Activated B cell treated with CpG ODN at 0.5 μM for 24 hours (primary cell): Measurements from ENCODE around the gene CYGB. TPM values are rescaled to one million over a fixed set of nuclear protein-coding genes. Genes with fewer than 3 reads are reported as not detected.

Experiments used
- ATAC-seq: fragments of 200-7000 bp; cut with Tn5 transposase; one replicate; pipeline ENCODE4 v1.10.0; 2021; ENCODE audit warnings: low read depth, mild to moderate bottlenecking, moderate library complexity
- CTCF ChIA-PET: fragments of 350-600 bp; sonication (Branson Sonifier 250); formaldehyde crosslinking; loops from one replicate; lab custom pipeline; 2021; ENCODE audit warnings: antibody characterized with exemption; lab: Charles Lee
- POLR2A ChIA-PET: fragments of 350-600 bp; sonication (Branson Sonifier 250); formaldehyde crosslinking; loops from one replicate; lab custom pipeline; 2021; ENCODE audit warnings: antibody characterized with exemption; lab: Charles Lee
- DNase-seq: peaks from one replicate; pipeline ENCODE4 v3.0.0; 2022
- H3K27ac Mint-ChIP-seq: one replicate; pipeline ENCODE4 v1.8.0; 2020; ENCODE audit warnings: mixed read lengths
- H3K27me3 Mint-ChIP-seq: one replicate; pipeline ENCODE4 v1.8.0; 2021; ENCODE audit warnings: mixed read lengths
- H3K36me3 Mint-ChIP-seq: one replicate; pipeline ENCODE4 v1.8.0; 2021; ENCODE audit warnings: low read depth, mixed read lengths
- H3K4me1 Mint-ChIP-seq: one replicate; pipeline ENCODE4 v1.8.0; 2021; ENCODE audit warnings: mixed read lengths
- H3K4me3 Mint-ChIP-seq: one replicate; pipeline ENCODE4 v1.8.0; 2020; ENCODE audit warnings: mild to moderate bottlenecking, mixed read lengths
- H3K9me3 Mint-ChIP-seq: one replicate; pipeline ENCODE4 v1.8.0; 2020; ENCODE audit warnings: mixed read lengths
- intact Hi-C: fragments of 100-400 bp; cut with micrococcal nuclease; formaldehyde crosslinking; loops from one replicate; pipeline ENCODE4 v1.15.1; 2024
- total RNA-seq: library from RNA; stranded (reverse); gene quantifications from 2 replicates; pipeline ENCODE4 v1.2.3, GENCODE V29; 2022
- TF ChIP-seq, protein P1 (sequence below): fragments of 200-600 bp; IDR thresholded peaks from one replicate; pipeline ENCODE4 v1.8.0; 2022; ENCODE audit warnings: antibody characterized with exemption, mild to moderate bottlenecking

Gene CYGB
- total RNA-seq, 1 donor from 2014 or later: 0.49 TPM

DNA sequence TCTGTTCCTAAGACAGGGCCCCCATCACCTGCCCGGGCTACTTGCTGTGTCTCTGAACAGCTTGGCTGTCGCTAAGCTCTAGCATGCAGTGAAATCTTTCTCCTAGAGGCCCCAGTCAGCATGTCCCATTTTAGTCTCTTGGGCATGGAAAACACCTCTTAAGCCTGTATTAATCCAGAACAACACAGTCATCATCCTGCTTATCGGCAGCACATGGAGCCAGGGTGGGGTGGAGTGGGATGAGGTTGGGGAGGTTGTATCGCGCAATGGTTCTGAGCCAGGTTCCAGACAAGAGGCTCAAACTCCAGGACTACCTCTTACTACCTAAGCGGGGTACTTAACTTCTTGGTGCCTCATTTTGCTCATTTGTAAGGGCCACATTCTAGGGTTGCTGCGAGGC, 40.4 kb upstream of the CYGB start:
- Mint-ChIP-seq H3K4me3 (no peak overlapping the region), H3K27ac (no peak overlapping the region), H3K27me3 (peaks cover 5% of the 10 kb centered on the region), H3K36me3 (no peaks in the 10 kb centered on the region), H3K4me1 (peaks cover 4% of the 10 kb centered on the region), H3K9me3 (no peaks in the 10 kb centered on the region)
- TF ChIP-seq, protein P1, sequence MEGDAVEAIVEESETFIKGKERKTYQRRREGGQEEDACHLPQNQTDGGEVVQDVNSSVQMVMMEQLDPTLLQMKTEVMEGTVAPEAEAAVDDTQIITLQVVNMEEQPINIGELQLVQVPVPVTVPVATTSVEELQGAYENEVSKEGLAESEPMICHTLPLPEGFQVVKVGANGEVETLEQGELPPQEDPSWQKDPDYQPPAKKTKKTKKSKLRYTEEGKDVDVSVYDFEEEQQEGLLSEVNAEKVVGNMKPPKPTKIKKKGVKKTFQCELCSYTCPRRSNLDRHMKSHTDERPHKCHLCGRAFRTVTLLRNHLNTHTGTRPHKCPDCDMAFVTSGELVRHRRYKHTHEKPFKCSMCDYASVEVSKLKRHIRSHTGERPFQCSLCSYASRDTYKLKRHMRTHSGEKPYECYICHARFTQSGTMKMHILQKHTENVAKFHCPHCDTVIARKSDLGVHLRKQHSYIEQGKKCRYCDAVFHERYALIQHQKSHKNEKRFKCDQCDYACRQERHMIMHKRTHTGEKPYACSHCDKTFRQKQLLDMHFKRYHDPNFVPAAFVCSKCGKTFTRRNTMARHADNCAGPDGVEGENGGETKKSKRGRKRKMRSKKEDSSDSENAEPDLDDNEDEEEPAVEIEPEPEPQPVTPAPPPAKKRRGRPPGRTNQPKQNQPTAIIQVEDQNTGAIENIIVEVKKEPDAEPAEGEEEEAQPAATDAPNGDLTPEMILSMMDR: no peak
- ATAC-seq (no peak), DNase-seq (no peak)
- intact Hi-C loops: no loop called here
- CTCF ChIA-PET: no interaction called here
- POLR2A ChIA-PET: interaction anchor here (0.6 to 0.7 kb wide), 3 partner anchors 11 to 96 kb away, joined by 3 to 12 read pairs (median 9); no protein-coding TSS in a partner anchor

DNA sequence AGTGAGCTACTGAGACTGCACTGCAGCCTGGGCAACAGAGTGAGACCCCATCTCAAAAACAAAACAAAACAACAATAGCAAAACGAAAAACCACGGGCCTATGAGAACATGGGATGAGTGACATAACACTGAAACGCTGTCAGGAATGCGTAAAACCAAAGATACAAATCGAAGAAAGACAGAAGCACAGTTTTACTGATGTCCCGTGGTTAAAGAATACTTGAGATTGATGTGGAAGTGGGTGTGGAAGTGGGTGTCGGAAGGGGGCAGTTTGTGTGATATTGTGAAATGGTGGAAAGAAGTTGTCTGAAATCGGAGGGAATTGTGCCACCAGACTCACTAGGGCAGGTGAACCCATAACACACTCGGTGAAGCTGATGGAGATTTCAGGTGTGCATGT, 38.7 kb upstream of the CYGB start:
- H3K36me3 Mint-ChIP-seq: no peaks in the 10 kb centered on the region
- no peak overlapping the region for H3K4me3 Mint-ChIP-seq
- no peaks in the 10 kb centered on the region for H3K9me3 Mint-ChIP-seq
- TF ChIP-seq, protein P1: no peak
- DNase-seq (no peak), ATAC-seq (no peak)
- ChIA-PET CTCF (no interaction called here), POLR2A (no interaction called here)
- intact Hi-C loops: no loop called here
- H3K27me3 Mint-ChIP-seq: no peaks in the 10 kb centered on the region
- H3K4me1 Mint-ChIP-seq: peaks cover 4% of the 10 kb centered on the region
- H3K27ac Mint-ChIP-seq: no peak overlapping the region

DNA sequence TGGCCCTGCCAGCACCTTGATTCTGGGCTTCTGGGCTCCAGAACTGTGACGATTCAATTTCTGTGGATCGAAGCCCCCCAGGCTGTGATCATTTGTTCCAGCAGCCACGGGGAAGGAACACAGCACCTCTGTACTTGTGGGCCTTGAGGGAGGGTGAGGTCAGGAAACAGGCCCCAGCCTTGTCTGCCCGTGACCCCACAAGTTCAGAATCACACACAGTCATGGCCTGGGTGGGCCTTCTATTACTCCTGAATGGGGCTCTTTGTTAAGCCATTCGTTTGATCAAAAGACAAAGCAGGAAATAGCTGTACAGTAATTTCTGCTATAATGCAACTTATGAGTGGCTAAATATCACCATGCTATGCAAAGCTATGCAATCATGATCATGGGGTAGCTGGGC, 38.1 kb upstream of the CYGB start:
- Mint-ChIP-seq H3K4me3 (no peak overlapping the region), H3K27ac (no peak overlapping the region), H3K27me3 (no peaks in the 10 kb centered on the region), H3K36me3 (no peaks in the 10 kb centered on the region), H3K4me1 (peaks cover 4% of the 10 kb centered on the region), H3K9me3 (no peaks in the 10 kb centered on the region)
- DNase-seq: no peak
- CTCF ChIA-PET: interaction anchor here (1.1 kb wide), 1 partner anchor 48 kb away, joined by 3 read pairs; no protein-coding TSS in a partner anchor
- POLR2A ChIA-PET: no interaction called here
- ATAC-seq: no peak
- TF ChIP-seq, protein P1: no peak
- intact Hi-C loops: no loop called here

DNA sequence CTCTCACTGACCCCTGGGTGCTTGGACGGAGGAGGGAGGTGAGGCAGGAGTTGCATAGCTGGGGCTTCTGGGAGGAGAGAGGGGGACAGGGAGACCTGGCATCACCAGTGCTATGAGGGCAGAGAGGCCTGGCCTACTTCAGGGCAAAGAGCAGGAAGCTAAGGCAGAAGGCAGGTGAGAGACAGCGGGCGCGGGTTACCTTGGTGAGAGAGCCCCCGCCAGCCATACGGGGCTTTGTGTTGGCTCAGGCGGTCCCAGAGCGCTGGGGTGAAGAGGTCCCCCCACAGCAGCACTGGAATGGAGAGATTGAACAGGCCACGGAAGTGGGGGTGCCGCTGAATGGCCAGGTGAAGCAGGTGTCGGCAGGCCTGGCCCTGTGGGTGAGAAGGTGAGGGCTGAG, 36.7 kb upstream of the CYGB start:
- no peaks in the 10 kb centered on the region for H3K27me3 Mint-ChIP-seq
- H3K27ac Mint-ChIP-seq: no peak overlapping the region
- no peaks in the 10 kb centered on the region for H3K36me3 Mint-ChIP-seq
- TF ChIP-seq, protein P1: no peak
- H3K4me1 Mint-ChIP-seq: peaks cover 2% of the 10 kb centered on the region
- no peaks in the 10 kb centered on the region for H3K9me3 Mint-ChIP-seq
- CTCF ChIA-PET: no interaction called here
- intact Hi-C loops: no loop called here
- ATAC-seq (no peak), DNase-seq (no peak)
- POLR2A ChIA-PET: no interaction called here
- H3K4me3 Mint-ChIP-seq: no peak overlapping the region

DNA sequence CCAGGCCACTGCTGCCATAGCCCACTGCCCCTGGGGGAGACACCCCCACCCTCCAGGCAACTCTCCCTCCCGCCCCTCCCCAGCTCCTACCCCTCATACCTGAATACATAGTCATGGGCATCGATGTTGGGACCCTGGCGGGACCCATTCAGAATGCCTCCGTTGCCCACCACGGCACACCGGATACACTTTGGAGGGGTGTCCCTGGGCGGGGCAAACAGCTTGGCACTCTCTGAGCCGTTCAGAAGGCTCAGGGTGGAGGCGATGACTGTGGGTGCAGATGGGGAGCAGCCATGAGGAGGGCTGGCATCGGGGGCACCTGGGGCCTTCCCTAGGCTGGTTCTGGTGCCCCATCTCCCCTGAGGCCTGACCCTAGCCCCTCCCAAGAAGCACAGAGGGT, 35.6 kb upstream of the CYGB start:
- Mint-ChIP-seq H3K27me3 (no peaks in the 10 kb centered on the region), H3K36me3 (no peaks in the 10 kb centered on the region), H3K27ac (no peak overlapping the region), H3K4me3 (no peak overlapping the region), H3K4me1 (peaks cover 8% of the 10 kb centered on the region), H3K9me3 (no peaks in the 10 kb centered on the region)
- ATAC-seq: no peak
- TF ChIP-seq, protein P1: no peak
- intact Hi-C loops: no loop called here
- ChIA-PET CTCF (no interaction called here), POLR2A (no interaction called here)
- no peak for DNase-seq
